ENCODE results near the gene TPP1.

The TPP1 gene

DNA sequence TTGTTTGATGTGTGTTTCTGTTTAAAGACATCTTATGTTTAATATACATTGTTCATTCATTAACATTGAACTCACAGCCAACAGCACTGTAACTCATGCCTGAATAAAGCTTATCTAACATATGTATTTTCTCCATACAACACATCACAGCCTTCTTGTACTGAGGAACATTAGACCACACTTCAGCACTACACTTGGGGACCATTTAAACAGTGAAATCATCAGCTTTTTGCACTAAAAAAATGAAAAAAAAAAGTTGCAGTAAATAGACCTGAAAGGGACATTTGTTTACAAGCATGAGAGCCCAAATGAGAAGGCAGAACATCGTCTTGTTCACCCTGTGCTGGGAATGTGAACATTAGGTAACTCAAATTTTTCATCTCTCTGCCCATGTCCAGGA lies 15.3 kb upstream of the TPP1 start:
- TF ChIP-seq, protein P1, sequence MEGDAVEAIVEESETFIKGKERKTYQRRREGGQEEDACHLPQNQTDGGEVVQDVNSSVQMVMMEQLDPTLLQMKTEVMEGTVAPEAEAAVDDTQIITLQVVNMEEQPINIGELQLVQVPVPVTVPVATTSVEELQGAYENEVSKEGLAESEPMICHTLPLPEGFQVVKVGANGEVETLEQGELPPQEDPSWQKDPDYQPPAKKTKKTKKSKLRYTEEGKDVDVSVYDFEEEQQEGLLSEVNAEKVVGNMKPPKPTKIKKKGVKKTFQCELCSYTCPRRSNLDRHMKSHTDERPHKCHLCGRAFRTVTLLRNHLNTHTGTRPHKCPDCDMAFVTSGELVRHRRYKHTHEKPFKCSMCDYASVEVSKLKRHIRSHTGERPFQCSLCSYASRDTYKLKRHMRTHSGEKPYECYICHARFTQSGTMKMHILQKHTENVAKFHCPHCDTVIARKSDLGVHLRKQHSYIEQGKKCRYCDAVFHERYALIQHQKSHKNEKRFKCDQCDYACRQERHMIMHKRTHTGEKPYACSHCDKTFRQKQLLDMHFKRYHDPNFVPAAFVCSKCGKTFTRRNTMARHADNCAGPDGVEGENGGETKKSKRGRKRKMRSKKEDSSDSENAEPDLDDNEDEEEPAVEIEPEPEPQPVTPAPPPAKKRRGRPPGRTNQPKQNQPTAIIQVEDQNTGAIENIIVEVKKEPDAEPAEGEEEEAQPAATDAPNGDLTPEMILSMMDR (IDR thresholded peaks at IDR 0.05; ENCODE audit: control insufficient read depth, insufficient read depth, low read depth, low read length, missing control alignments), result no peak
- no peak overlapping the region for H3K4me3 ChIP-seq (ENCODE audit: control insufficient read depth, low read depth, low read length)
- no peak for DNase-seq (ENCODE audit: low read depth)

DNA sequence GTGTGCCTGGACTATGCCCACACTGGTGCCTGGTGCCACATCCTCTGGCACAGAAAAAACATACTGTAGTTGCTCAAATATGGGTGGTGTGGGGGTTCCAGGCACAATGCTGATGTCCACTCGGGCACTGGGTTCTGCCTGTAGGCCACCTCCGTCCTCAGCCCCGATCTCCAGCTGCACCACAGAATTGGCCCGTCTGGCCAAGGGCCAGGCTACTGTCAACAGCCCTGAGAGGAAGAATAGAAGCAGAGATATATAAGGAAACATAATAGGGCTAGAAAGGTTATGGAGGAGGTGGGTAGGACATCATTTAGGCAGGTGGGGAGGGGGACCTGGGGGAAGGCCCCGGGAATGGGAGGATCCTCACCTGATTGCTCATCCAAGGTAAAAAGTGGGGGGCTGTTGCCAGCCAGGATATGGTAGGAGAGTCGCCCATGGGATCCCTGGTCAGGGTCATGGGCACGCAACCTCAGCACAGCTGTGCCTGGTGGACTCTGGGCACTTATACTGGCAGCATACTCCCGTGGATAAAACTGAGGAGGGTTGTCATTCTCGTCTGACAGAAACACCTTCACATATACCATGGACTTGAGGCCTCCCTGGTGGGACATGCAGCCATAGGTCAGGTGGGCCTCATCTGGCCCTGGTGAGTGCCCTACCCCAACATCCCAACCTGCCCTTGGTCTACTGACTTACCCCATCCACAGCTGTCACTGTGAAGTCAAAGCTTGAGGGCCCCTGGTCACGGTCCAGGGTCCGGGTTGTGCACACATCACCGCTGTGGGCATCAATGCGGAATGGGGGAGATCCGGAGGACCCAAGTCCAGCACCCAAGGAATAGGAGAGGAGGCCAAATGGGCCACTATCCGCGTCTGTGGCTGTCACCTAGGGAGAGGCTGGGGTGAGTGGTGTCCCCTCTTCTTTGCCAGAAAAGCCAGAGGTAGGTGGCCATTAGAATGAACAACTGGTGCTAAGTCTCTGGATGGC lies 14.5 kb upstream of the TPP1 start:
- H3K4me3 ChIP-seq (ENCODE audit: control insufficient read depth, low read depth, low read length), result no peak overlapping the region
- TF ChIP-seq, protein P1 (IDR thresholded peaks at IDR 0.05; ENCODE audit: control insufficient read depth, insufficient read depth, low read depth, low read length, missing control alignments), result no peak
- no peak for DNase-seq (ENCODE audit: low read depth)

DNA sequence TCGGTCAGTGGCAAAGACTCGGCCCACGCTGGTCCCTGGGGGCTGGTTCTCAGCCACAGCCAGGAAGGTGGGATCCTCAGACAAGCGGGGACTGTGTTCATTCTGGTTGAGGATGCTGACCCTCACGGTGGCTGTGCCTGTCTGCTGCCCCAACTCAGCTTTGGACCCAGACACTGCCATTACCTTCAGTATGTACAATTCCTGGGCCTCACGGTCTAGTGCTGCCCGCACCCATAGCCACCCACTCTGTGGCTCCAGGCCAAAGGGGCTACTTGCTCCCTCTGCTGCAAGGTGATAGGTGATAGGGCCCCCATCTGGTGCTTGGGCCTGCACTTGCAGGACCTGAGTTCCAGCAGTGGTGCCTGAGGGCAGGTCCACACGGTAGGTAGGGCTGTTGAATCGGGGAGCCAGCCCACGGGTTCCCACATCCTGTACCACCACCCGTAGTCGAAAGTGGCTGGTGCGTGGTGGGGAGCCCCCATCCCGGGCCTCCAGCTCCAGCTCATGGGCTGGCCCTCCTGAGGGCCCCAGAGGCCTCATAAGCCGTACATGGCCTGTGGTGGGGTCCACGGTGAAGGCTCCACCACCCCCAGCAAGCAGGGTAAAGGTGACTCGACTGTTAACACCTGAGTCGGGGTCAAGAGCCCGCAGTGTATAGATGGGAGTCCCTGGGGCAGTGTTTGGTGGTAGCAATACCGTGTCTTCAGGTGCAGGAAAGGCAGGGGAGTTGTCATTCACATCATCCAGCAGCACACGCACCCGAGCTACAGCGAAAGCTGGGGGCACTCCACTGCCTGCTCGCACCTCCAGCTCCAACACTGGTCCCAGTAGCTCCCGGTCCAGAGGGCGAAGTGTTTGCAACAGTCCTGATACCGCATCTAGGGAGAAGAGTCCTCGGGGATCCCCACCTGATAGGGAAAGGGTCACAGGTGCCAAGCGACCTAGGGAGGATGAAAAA lies 13.2 kb upstream of the TPP1 start:
- no peak overlapping the region for H3K4me3 ChIP-seq (ENCODE audit: control insufficient read depth, low read depth, low read length)
- DNase-seq (ENCODE audit: low read depth), result no peak
- TF ChIP-seq, protein P1 (IDR thresholded peaks at IDR 0.05; ENCODE audit: control insufficient read depth, insufficient read depth, low read depth, low read length, missing control alignments), result no peak

DNA sequence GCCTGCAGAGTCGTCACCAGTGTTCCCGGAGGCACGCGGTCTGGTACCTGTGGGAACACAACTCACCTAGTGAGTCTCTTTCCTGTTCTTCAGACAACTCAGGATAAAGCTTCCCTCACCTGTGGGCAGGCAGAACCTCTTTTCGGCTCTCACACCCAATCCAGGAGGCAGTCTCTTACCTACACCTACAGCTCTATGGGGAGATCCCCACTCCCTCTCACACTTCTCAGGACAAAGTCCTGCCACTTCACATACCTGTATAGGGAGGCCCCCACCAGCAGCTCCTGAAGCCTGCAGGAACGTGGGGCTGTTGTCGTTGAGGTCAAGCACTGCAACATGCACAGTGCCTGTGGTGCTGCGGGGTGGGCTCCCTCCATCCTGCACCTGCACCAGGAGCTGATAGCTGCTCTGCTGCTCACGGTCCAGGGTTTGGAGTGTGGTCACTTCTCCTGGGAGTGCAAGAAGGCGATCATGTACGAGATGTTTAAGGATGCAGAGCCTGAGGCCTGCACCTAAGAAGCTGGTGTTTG lies 12.2 kb upstream of the TPP1 start:
- TF ChIP-seq, protein P1 (IDR thresholded peaks at IDR 0.05; ENCODE audit: control insufficient read depth, insufficient read depth, low read depth, low read length, missing control alignments), result no peak
- DNase-seq (ENCODE audit: low read depth), result no peak

DNA sequence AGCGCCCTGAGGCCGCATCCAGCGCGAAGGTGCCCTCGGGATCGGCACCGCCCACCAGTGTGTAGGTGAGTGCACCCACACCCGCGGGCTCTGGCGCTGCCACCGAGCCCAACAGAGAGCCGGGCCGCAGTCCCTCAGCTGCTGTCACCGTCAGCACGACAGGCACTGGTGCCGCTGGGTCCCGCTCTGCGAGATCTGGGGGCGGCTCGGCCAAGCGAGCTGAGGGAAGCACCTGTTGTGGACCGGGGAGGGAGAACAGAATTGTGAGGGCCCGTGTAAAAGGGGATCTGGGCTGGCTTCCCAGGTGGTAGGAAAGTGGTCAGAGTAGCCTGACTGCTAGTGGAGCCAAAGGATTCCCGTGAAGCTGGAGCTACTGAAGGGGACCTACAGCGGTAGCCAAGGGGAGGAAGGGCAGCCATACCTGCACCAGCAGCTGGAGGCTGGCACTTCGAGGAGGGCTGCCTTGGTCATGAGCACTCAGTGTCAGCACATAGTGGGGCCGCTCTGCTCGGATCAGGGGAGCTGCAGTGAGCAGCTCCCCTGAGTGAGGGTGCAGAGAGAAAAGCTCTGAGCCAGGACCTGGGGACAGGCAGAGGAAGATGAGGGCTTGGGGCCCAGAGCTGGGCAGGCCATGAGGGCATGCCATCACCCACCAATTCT lies 11.5 kb upstream of the TPP1 start:
- no peak overlapping the region for H3K4me3 ChIP-seq (ENCODE audit: control insufficient read depth, low read depth, low read length)
- TF ChIP-seq, protein P1 (IDR thresholded peaks at IDR 0.05; ENCODE audit: control insufficient read depth, insufficient read depth, low read depth, low read length, missing control alignments), result no peak
- no peak for DNase-seq (ENCODE audit: low read depth)

More for the DNA sequence above, 12.2 kb upstream of the TPP1 start:
- H3K4me3 ChIP-seq (ENCODE audit: control insufficient read depth, low read depth, low read length), result no peak overlapping the region

Measured in AG09309 (cell line).